ENCODE results near the gene PCDHGA3. TPM values are rescaled to one million over a fixed set of nuclear protein-coding genes. Genes with fewer than 3 reads are reported as not detected.
A peak's percentile ranks its signal among the peaks of the same experiment; 100 is the strongest.

Gene PCDHGA3
- total RNA-seq, 2 donors from 2014 or later: 4.3 TPM; not detected in 1

DNA sequence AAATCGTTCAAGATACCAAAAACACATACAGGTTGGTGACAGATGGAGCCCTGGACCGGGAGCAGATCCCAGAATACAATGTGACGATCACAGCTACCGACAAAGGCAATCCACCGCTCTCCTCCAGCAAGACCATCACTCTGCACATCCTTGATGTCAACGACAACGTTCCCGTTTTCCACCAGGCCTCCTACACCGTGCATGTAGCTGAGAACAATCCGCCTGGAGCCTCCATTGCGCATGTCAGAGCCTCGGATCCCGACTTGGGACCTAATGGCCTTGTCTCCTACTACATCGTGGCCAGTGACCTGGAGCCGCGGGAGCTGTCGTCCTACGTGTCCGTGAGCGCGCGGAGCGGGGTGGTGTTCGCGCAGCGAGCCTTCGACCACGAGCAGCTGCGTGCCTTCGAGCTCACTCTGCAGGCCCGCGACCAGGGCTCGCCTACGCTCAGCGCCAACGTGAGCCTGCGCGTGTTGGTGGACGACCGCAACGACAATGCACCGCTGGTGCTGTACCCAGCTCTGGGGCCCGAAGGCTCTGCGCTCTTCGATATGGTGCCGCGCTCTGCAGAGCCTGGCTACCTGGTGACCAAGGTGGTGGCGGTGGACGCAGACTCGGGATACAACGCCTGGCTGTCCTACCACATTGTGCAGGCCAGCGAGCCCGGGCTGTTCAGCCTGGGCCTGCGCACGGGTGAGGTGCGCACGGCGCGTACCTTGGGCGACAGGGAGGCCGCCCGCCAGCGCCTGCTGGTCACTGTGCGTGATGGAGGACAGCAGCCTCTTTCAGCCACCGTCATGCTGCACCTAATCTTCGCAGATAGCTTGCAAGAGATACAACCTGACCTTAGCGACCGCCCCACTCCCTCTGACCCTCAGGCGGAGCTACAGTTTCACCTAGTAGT is 28.2 kb downstream of the PCDHGA3 start:
- H3K27ac Mint-ChIP-seq: no peak overlapping the region
- H3K27me3 ChIP-seq (ENCODE audit: control insufficient read depth, insufficient read depth, low read length, poor library complexity, severe bottlenecking): no peaks in the 10 kb centered on the region
- no peak for DNase-seq
- peaks cover 43% of the 10 kb centered on the region for H3K36me3 Mint-ChIP-seq (ENCODE audit: low read depth)
- no peaks in the 10 kb centered on the region for H3K27me3 Mint-ChIP-seq (ENCODE audit: insufficient read depth)
- TF ChIP-seq CTCF (conservative IDR thresholded peaks at IDR 0.05): no peak
- H3K9ac ChIP-seq (ENCODE audit: extremely low read depth, low read length, poor library complexity, severe bottlenecking): no peak overlapping the region
- H3K4me1 ChIP-seq (ENCODE audit: control insufficient read depth, insufficient read depth, low read length): no peaks in the 10 kb centered on the region
- no peak overlapping the region for H3K4me3 Mint-ChIP-seq
- no peaks in the 10 kb centered on the region for H3K36me3 ChIP-seq (ENCODE audit: control insufficient read depth, insufficient read depth, low read length)
- 95 to 96% methylated on average over 58 to 69 of the region's 69 CpGs for WGBS, 2 experiments (ENCODE audit: insufficient coverage in 1 of 2, insufficient read length in 1 of 2)
- H3K4me1 Mint-ChIP-seq: no peaks in the 10 kb centered on the region
- peaks cover 40% of the 10 kb centered on the region for H3K9me3 ChIP-seq (ENCODE audit: control insufficient read depth, low read length)
- no peak overlapping the region for H3K4me3 ChIP-seq (ENCODE audit: low read length)
- H3K27ac ChIP-seq (ENCODE audit: low read depth, low read length): no peak overlapping the region
- peaks cover 59% of the 10 kb centered on the region for H3K9me3 Mint-ChIP-seq

DNA sequence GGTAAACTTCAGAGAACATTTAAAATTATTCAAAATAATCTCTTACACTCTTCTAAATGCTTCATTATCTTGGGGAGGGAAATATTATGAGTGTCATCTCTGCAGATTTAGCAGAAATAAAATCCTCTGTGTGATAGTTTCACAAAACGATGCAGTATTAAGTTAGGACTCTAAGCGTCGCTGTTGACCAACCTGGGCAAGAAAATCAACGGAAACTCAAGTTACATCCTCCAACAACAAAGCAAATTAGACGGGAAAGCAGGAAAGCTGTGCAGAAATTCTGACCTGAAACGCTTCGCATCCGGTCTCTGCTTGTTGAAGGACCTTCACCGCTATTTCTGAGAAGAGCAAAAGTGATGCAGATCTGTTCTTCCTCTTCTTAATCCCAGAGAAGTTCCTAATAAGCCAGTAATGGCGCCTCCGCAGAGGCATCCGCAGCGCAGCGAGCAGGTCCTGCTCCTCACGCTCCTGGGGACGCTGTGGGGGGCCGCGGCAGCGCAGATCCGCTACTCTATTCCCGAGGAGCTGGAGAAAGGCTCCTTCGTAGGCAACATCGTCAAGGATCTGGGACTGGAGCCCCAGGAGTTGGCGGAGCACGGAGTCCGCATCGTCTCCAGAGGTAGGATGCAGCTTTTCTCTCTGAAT is 30.2 kb downstream of the PCDHGA3 start, which contains the start of gene PCDHGA6:
Gene PCDHGA6, plus strand, starts transcription at position 219 of the 645 bp plus-strand sequence. Its CDS starts 193 bp downstream, at position 412.
- Histone ChIP-seq H3K27me3 (ENCODE audit: control insufficient read depth, insufficient read depth, low read length, poor library complexity, severe bottlenecking) (no peaks in the 10 kb centered on the region), H3K9ac (ENCODE audit: extremely low read depth, low read length, poor library complexity, severe bottlenecking) (no peak within 1 kb of the TSS), H3K36me3 (ENCODE audit: control insufficient read depth, insufficient read depth, low read length) (no peaks in the 10 kb centered on the region), H3K9me3 (ENCODE audit: control insufficient read depth, low read length) (peaks cover 52% of the 10 kb centered on the region), H3K27ac (ENCODE audit: low read depth, low read length) (no peak within 1 kb of the TSS), H3K4me3 (ENCODE audit: low read length) (no peak within 1 kb of the TSS), H3K4me1 (ENCODE audit: control insufficient read depth, insufficient read depth, low read length) (no peaks in the 10 kb centered on the region)
- Mint-ChIP-seq H3K9me3 (peaks cover 61% of the 10 kb centered on the region), H3K27me3 (ENCODE audit: insufficient read depth) (no peaks in the 10 kb centered on the region), H3K27ac (no peak within 1 kb of the TSS), H3K36me3 (ENCODE audit: low read depth) (peaks cover 48% of the 10 kb centered on the region), H3K4me3 (peak within 1 kb of the TSS; percentile 26), H3K4me1 (no peaks in the 10 kb centered on the region)
- 93 to 96% methylated on average over 26 to 27 of the region's 27 CpGs for WGBS, 2 experiments (ENCODE audit: insufficient coverage in 1 of 2, insufficient read length in 1 of 2)
- peak; percentile 39 for TF ChIP-seq CTCF (conservative IDR thresholded peaks at IDR 0.05)
- no peak for DNase-seq

DNA sequence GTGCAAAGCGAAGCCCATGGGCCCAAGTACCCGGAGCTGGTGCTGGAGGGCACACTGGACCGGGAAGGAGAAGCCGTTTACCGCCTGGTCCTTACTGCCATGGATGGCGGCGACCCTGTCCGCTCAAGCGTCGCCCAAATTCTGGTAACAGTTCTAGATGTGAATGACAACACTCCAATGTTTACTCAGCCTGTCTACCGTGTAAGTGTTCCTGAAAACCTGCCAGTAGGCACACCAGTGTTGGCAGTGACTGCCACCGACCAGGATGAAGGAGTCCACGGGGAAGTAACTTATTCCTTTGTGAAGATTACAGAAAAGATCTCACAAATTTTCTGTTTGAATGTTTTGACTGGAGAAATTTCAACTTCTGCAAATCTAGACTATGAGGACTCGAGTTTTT is 31.0 kb downstream of the PCDHGA3 start:
- Histone ChIP-seq H3K9ac (ENCODE audit: extremely low read depth, low read length, poor library complexity, severe bottlenecking) (no peak overlapping the region), H3K4me1 (ENCODE audit: control insufficient read depth, insufficient read depth, low read length) (no peaks in the 10 kb centered on the region), H3K9me3 (ENCODE audit: control insufficient read depth, low read length) (peaks cover 52% of the 10 kb centered on the region), H3K27ac (ENCODE audit: low read depth, low read length) (no peak overlapping the region), H3K27me3 (ENCODE audit: control insufficient read depth, insufficient read depth, low read length, poor library complexity, severe bottlenecking) (no peaks in the 10 kb centered on the region), H3K36me3 (ENCODE audit: control insufficient read depth, insufficient read depth, low read length) (no peaks in the 10 kb centered on the region), H3K4me3 (ENCODE audit: low read length) (no peak overlapping the region)
- no peak for DNase-seq
- 95 to 96% methylated on average over 11 to 14 of the region's 14 CpGs for WGBS, 2 experiments (ENCODE audit: insufficient coverage in 1 of 2, insufficient read length in 1 of 2)
- Mint-ChIP-seq H3K9me3 (peaks cover 60% of the 10 kb centered on the region), H3K36me3 (ENCODE audit: low read depth) (peaks cover 49% of the 10 kb centered on the region), H3K27ac (no peak overlapping the region), H3K4me1 (no peaks in the 10 kb centered on the region), H3K27me3 (ENCODE audit: insufficient read depth) (no peaks in the 10 kb centered on the region), H3K4me3 (no peak overlapping the region)
- TF ChIP-seq CTCF (conservative IDR thresholded peaks at IDR 0.05): no peak

Data from endodermal cell (in vitro differentiated cells).